ENCODE data around the gene TP53BP2.
"Not testable (repeated sequence)": the region's sequence is repeated elsewhere in the genome, so short reads cannot be mapped to it uniquely, and the experiment has no call there.

TP53BP2 gene

GRCh38 chr1:223831755-223832636, 13.8 kb downstream of the TP53BP2 start:
- peak in 1 of 2 donors; percentile 58 for DNase-seq

DNA sequence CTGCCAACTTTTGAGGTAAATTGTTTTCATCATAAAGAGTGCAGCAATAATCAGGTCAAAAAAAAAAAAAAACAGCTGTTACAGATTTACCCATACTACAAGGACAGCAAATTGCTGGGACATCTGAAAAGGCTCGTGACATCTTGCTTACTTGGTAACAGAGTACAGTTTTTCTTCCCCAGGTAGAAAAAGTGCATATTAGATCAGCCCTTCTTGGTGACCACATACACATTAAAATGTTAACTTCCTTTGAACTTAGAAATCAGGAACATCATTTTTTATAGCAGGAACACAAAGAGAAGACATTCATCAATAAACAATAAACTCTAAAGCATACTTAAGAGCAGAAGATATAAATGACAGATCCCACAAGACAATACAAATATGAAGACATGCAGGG, 16.1 kb downstream of the TP53BP2 start:
- DNase-seq = no peak

GRCh38 chr1:223828162-223828848, 17.4 kb downstream of the TP53BP2 start:
- DNase-seq = no peak

DNA sequence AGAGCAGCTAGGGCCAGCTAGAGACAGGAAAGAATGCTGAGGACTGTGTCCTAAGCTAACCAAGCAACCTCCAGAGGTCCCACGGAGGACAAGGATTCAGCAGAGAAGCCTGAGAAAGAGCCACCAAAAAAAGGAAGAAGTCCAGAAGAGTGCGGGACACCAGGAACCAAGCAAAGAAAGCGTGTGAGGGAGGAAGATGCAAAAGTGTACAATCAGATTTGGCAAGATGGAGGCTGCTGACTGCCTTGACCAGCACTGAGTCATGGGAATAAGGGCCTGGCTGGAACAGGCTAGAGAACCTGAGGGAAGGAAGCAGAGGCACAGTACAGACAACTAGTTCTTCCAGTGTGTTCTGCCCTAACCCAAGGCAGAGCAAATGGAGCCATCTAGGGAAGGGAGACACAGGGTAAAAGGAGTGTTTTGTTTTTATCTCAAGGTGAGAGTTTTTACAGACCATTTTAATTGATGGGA, 18.5 kb downstream of the TP53BP2 start:
- DNase-seq = peak in 1 of 2 donors; percentile 26

DNA sequence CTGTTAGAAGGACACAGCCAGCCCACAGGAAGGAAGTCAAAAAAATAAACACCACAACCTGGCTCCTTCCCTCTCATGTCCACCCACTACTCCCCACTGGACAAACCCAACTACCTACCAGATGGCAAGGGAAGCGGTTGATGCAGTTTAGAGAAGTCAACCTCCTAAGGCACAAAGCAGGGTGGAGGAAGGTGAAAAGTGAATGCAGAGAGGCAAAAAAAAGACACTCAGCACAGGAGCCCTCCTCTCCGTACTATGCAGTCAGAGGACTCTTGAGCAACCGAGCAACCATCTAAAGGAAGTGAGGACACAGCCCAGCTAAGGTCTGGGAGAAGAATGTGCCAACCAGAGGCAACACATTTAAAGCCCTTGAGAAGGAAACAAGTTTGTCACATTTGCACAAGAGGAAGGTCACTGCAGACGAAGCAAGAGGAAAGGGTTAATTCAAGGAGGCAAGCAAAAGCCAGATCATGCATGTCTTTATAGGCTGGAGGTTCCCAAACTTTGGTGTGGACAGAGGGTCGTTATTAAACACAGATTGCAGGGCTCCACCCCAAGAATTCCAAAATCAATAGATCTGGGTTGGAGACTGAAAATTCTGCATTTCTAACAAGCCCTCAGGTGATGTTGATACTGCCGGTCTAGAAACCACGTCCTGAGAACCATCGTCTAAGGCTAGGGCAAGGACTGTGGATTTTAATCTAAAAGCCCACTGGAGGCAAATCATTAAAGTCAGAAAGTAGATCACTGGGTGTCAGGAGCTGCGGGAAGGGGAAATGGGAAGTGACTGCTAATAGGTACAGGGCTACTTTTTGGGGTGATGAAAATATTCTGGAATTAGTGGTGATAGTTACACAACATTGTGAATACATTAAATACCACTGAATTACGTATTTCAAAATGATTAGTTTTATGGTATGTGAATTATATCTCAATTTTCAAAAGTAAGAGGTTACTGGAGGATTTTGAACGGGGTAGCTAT, 19.7 kb downstream of the TP53BP2 start:
- peak in 1 of 2 donors; percentile 39 for DNase-seq

GRCh38 chr1:223824712-223825111, 21.0 kb downstream of the TP53BP2 start:
- no peak for DNase-seq

DNA sequence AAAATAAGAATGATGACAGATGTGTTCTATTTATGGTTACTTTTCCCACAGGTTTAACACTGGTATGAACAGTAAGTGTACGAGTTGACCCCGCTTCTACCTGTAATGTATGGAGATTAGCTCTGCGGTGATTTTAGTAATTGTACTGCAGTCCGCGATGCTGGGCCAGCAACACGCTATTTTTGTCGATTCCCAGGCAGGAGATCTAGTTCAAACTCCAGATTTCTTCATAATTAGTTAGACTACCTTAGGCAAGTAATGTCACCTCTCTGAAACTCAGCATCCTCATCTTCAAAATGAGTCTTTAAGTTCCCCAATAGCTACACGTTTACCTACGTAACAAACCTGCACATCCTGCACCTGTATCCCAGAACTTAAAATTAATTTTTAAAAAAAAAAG, 21.5 kb downstream of the TP53BP2 start:
- DNase-seq = no peak

GRCh38 chr1:223820971-223821370, 24.8 kb downstream of the TP53BP2 start:
- no peak for DNase-seq

DNA sequence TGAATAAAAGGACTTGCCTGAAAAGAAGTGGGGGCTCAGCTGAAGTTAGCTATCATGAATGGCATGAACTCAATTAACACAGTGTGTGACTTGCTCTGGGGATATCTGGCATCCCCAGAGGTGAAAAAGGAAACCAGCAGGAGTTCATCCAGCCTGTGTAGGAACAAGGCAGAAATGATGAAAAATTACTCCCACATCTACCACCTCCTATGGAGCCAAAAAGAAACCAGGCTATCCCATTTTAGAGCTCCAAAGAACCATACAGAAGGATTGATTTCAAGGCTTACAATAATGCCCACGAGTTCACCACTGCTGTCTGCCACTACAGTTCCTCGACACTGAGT, 25.3 kb downstream of the TP53BP2 start:
- DNase-seq = no peak

DNA sequence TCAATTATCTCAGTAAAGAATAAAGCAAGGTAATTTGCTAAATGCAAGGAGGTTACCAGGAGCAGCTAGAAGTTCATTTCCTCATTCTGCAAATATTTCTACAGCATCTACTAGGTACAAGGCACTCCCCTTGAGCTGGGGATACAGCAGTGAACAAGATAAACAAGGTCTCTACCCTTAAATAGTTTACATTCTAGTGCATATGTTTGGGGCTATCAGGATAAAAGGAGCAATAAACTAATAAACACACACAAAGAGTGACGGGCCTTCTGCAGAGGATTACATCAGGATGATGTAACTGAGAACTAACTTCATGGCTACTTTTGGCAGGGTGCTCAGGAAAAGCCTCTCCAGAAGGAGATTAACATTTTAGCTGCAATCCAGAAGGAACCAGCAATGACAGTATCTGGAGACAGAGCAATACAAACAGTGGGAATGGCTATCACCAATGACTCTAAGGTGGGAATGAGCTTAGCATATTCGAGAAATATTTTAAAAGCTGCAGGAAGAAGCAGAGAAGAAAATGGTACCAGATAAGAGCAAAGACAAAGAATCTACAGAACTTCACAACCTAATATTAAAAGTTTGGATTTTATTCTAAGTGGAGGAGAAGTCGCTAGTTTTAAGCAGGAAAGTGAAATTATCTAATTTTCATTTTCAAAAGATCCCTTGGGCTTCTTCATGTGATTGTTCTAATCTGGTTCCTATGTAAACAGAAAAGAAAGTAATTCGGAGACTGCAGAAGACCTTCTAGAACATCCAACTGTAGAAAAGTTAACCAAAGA, 25.8 kb downstream of the TP53BP2 start:
- DNase-seq = no peak

- not testable (repeated sequence) for DNase-seq
Observed at GRCh38 chr1:223817265-223817664, 28.5 kb downstream of the TP53BP2 start.

- no peak for DNase-seq
Observed at GRCh38 chr1:223815865-223816264, 29.9 kb downstream of the TP53BP2 start.

GRCh38 chr1:223815020-223815853, 30.5 kb downstream of the TP53BP2 start:
- DNase-seq = no peak

DNA sequence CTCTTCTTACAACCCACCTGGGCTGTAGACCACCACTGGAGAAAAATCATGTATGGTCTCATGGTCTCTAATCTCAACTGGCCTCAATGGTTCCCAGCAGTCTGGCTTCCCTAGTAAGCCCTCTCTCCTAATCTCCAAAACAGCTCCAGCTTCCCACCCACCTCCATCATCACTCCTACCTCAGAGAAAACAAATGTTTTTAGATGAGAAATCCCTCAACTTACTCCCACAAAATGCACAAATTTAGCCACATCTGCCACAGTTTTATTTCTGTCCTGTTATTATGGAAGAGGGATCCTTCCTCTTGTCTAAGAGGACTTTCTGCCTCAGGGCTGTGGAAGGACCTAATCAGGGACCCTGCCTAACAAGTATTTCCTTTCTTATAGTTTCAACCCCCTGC, 32.1 kb downstream of the TP53BP2 start:
- DNase-seq = no peak

DNA sequence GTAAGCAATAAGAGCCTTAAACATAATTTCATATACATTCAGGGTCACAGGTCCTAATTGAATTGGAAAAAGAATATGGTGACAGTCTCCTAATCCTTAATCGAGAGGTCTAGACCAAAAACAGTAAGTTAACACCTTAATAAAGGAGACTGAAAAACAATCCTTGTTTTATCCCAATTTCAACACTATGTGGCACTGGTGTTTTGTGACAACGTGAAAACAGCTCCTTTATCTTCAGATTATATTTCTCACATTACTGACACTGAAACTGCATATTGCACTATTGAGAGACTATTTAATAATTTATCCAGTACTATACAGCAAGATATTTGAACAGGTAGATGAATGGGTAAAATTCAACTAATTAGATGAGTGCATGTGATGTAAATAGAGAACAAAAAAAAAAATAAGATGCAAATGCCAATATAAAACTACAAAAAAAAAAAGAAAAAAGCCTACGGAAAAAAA, 34.1 kb downstream of the TP53BP2 start:
- DNase-seq = peak in 1 of 2 donors; percentile 68

- no peak for DNase-seq
Observed at GRCh38 chr1:223810586-223810985, 35.2 kb downstream of the TP53BP2 start.

DNA sequence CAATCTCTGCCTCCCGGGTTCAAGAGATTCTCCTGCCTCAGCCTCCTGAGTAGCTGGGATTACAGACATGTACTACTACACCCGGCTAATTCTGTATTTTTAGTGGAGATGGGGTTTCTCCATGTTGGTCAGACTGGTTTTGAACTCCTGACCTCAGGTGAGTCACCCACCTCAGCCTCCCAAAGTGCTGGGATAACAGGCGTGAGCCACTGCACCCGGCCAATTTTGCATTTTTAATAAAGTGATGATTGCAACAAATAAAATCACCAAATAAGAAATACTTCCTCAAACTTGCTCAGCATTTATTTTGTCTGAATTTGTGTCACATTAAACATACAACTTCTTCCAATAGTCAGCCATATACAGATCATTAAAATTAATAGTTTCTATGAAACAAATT, 35.8 kb downstream of the TP53BP2 start:
- not testable (repeated sequence) for DNase-seq

- DNase-seq = no peak
Observed at GRCh38 chr1:223803211-223803610, 42.5 kb downstream of the TP53BP2 start.

- no peak for DNase-seq
Observed at GRCh38 chr1:223802602-223803001, 43.1 kb downstream of the TP53BP2 start.

- DNase-seq = no peak
Observed at GRCh38 chr1:223802032-223802431, 43.7 kb downstream of the TP53BP2 start.

DNA sequence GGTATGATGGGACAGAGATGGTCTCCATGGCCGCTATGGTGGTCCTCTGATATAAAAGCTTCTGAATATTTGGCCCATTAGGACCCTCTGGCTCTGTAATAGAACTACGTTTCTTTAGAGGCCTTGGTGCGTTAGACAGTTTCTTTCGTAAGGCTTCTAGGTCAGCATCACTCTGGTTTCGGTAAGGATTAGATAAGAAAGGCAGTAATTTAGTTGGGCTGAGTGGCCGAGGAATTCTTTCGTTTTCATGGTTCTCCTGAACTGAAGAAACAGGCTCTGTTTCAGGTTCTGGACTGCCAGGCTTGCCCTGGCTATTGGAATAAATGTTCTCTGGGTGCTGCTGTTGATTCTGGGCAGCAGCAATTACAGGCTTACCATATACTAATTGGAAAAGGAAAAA, 49.5 kb downstream of the TP53BP2 start:
- DNase-seq = no peak
